Left lung (tissue), 10 donors: ENCODE measurements around the gene ADGRG3. TPM values are rescaled to one million over a fixed set of nuclear protein-coding genes. Genes with fewer than 3 reads are reported as not detected.

Experiments used
- ATAC-seq: fragments of 200-7000 bp; cut with Tn5 transposase; one replicate; pipeline ENCODE4 v1.9.1; 2020; ENCODE audit warnings: moderate library complexity
- DNase-seq, 4 donors: peaks; one replicate each; pipeline ENCODE4 v3.0.0-alpha.2; 2013 to 2020
- H3K27ac ChIP-seq, 2 donors: fragments of 200-600 bp; sonication (generic) in 1 of 2; one replicate each; pipeline versions ENCODE4 v1.5.0 to v1.8.0; 2020 to 2021
- H3K27me3 ChIP-seq, 2 donors: fragments of 200-600 bp; sonication (generic) in 1 of 2; one replicate each; pipeline versions ENCODE4 v1.5.0 to v1.8.0; 2020 to 2021
- H3K36me3 ChIP-seq, 2 donors: fragments of 200-600 bp; sonication (generic) in 1 of 2; one replicate each; pipeline versions ENCODE4 v1.5.0 to v1.8.0; 2020 to 2021
- H3K4me1 ChIP-seq, 2 donors: fragments of 200-600 bp; one replicate each; pipeline ENCODE4 v1.8.0; 2021
- H3K4me3 ChIP-seq, 2 donors: fragments of 200-600 bp; sonication (generic) in 1 of 2; one replicate each; pipeline versions ENCODE4 v1.5.0 to v1.8.0; 2020 to 2021; ENCODE audit warnings: mild to moderate bottlenecking in 1 of 2
- H3K9me3 ChIP-seq, 2 donors: fragments of 200-600 bp; sonication (generic) in 1 of 2; one replicate each; pipeline versions ENCODE4 v1.5.0 to v1.8.0; 2020 to 2021
- intact Hi-C, 2 donors: fragments of 100-400 bp; cut with DNase I; formaldehyde crosslinking; loops; one replicate each; pipeline versions ENCODE4 v1.11.2 to v1.14.2; 2022
- polyA plus RNA-seq, 6 donors: library from polyadenylated mRNA; unstranded; fragments of 120-200 nt; gene quantifications; one replicate each; pipeline ENCODE4 v1.2.1, GENCODE V29; 2013; ENCODE audit not compliant: insufficient read length in 6 of 6
- total RNA-seq, 2 donors: library from RNA; stranded (reverse); fragmentation: NEBNext Ultra II Directional; extraction: Animal tissue kit (Norgen Biotek cat#: 25700); gene quantifications; one replicate each; pipeline ENCODE4 v1.2.1, GENCODE V29; 2021
- TF ChIP-seq, protein P1 (sequence below), 2 donors: fragments of 200-600 bp; sonication (generic) in 1 of 2; IDR thresholded peaks; one replicate each; pipeline versions ENCODE4 v1.5.0 to v1.8.0; 2021; ENCODE audit warnings: antibody characterized with exemption in 2 of 2
- donor health status: DM: no; HTN: yes; CAD: no.
- donor health status: DM: no; HTN: no; CAD: no.

The ADGRG3 gene
- total and polyA plus RNA-seq, 8 donors: 0.70 to 29.8 (median 1.1) TPM

DNA sequence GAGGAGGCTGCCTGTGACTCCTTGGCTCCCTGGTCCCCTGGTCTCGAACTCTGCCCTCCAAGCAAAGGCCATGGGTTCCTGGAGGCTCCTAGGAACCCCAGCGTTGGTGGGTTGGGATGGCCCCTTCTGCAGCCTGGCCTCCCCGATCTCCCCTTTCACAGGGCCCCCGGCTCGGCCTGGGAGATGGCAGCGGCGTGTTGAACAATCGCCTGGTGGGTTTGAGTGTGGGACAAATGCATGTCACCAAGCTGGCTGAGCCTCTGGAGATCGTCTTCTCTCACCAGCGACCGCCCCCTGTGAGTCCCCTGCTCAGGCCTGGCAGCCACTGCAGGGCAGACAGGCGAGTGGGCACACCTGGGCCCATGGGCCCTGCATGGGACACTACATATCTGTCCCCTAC lies 10.9 kb downstream of the ADGRG3 start:
- intact Hi-C loops: no loop called here
- Histone ChIP-seq H3K36me3 (peaks cover 0 to 14% of the 10 kb centered on the region in 2 donors), H3K4me3 (no peak overlapping the region), H3K27me3 (no peaks in the 10 kb centered on the region), H3K27ac (no peak overlapping the region), H3K4me1 (peaks cover 0 to 28% of the 10 kb centered on the region in 2 donors), H3K9me3 (no peaks in the 10 kb centered on the region)
- TF ChIP-seq, protein P1, sequence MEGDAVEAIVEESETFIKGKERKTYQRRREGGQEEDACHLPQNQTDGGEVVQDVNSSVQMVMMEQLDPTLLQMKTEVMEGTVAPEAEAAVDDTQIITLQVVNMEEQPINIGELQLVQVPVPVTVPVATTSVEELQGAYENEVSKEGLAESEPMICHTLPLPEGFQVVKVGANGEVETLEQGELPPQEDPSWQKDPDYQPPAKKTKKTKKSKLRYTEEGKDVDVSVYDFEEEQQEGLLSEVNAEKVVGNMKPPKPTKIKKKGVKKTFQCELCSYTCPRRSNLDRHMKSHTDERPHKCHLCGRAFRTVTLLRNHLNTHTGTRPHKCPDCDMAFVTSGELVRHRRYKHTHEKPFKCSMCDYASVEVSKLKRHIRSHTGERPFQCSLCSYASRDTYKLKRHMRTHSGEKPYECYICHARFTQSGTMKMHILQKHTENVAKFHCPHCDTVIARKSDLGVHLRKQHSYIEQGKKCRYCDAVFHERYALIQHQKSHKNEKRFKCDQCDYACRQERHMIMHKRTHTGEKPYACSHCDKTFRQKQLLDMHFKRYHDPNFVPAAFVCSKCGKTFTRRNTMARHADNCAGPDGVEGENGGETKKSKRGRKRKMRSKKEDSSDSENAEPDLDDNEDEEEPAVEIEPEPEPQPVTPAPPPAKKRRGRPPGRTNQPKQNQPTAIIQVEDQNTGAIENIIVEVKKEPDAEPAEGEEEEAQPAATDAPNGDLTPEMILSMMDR (IDR thresholded peaks at IDR 0.05): no peak
- no peak for DNase-seq
- ATAC-seq: no peak

DNA sequence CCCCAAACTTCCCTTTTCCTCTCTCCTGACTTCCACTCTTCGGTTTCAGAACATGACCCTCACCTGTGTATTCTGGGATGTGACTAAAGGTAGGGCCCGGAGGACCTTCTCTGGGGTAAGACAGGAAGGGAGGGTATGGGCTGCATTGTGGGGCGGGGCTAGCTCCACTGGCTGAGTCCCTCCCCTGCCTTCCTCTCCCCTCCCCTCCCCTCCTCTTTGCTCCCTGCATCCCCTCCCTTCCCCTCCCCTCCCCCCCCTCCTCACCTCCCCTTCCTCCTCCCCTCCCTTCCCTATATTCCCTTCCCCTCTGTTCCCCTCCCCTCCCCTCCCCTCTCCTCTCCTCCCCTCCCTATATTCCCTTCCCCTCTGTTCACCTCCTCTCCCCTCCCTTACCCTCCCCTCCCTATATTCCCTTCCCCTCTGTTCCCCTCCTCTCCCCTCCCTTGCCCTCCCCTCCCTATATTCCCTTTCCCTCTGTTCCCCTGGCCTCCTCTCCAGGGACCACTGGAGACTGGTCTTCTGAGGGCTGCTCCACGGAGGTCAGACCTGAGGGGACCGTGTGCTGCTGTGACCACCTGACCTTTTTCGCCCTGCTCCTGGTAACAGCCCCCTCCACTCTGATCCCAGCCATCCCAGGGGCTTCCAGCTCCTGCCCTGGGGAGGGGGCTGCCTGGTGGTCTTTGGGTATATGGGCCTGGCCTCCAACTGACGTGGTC lies 11.8 kb downstream of the ADGRG3 start:
- DNase-seq (no peak), ATAC-seq (no peak)
- Histone ChIP-seq H3K27ac (no peak overlapping the region), H3K27me3 (no peaks in the 10 kb centered on the region), H3K4me1 (peaks cover 0 to 27% of the 10 kb centered on the region in 2 donors), H3K9me3 (no peaks in the 10 kb centered on the region), H3K4me3 (no peak overlapping the region), H3K36me3 (peaks cover 0 to 14% of the 10 kb centered on the region in 2 donors)
- TF ChIP-seq, protein P1 (IDR thresholded peaks at IDR 0.05): no peak
- intact Hi-C loops: no loop called here

DNA sequence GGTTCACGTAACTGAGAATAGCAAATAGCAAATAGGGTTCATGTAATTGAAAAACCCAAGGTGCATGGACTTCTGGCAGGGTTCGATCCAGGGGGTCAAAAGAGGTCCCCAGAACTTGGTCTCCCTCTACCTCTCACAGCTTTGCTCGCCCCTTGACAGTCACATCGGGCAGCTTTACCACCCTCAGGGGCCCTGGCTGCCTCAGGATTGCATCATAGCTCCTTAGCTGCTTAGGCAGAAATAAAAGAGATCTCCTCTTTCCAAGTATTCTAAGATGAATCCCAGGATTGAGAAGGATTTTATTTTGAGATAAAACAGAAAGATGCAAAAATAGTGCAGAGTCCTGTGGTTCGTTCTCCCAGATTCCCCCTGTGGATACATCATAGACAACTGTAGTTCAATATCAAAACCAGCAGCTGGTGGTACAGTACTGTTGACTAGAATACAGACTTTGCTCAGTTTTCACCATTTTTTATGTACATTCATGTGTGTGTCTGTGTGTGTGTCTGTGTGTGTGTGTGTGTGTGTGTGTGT lies 12.8 kb downstream of the ADGRG3 start:
- DNase-seq: no peak
- H3K27ac ChIP-seq: no peak overlapping the region
- no peak overlapping the region for H3K4me3 ChIP-seq
- no peaks in the 10 kb centered on the region for H3K9me3 ChIP-seq
- no peak for ATAC-seq
- peaks cover 0 to 17% of the 10 kb centered on the region in 2 donors for H3K4me1 ChIP-seq
- H3K36me3 ChIP-seq: peaks cover 0 to 14% of the 10 kb centered on the region in 2 donors
- intact Hi-C loops: no loop called here
- H3K27me3 ChIP-seq: no peaks in the 10 kb centered on the region
- TF ChIP-seq, protein P1 (IDR thresholded peaks at IDR 0.05): no peak

DNA sequence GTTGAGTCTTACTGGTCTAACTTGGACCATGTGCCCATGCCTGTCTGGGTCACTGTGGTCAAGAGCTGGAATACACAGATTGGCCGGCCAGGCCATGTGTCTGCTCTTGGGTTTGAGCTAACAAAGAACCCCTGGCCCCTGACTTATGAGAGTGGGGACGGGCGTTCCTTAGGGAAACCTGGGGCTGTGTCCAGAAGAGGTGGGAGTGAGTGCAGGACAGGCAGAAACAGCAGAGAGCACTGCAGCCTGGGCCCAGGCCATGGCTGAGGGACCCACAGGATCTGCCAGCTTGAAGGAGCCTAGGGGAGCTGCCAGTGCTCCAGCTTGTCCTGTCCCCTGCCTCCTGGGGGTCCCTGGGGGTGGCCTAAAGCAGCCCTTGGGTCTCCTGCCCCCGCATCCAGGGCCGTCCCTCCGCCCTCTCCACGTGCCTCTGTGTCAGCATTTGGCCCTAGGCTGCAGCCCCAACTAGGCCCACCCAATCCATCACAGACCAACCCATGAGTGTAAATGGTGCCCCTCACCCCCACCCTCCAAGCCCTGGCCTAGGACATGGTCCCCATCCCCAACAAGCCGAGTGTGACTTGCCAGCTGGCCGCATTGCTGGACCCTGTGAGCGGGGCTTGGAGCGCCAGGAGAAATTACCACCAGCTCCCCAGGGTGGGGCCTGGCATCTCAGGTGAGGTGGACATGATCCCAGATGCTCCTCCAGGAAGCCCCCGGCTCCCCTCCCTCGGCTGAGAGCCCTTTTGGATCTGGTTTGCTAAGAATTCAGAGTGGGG lies 14.0 kb downstream of the ADGRG3 start:
- intact Hi-C loops: no loop called here
- H3K4me3 ChIP-seq: no peak overlapping the region
- H3K27me3 ChIP-seq: no peaks in the 10 kb centered on the region
- TF ChIP-seq, protein P1 (IDR thresholded peaks at IDR 0.05): no peak
- H3K9me3 ChIP-seq: no peaks in the 10 kb centered on the region
- H3K36me3 ChIP-seq: peaks cover 0 to 21% of the 10 kb centered on the region in 2 donors
- no peak for DNase-seq
- H3K27ac ChIP-seq: no peak overlapping the region
- no peak for ATAC-seq
- H3K4me1 ChIP-seq: peaks cover 0 to 12% of the 10 kb centered on the region in 2 donors
